ENCODE measurements around the gene RPH3AL. TPM values are rescaled to one million over a fixed set of nuclear protein-coding genes. Genes with fewer than 3 reads are reported as not detected.
A peak's percentile ranks its signal among the peaks of the same experiment; 100 is the strongest.

The RPH3AL gene
- total and polyA plus RNA-seq, 2 of the 8 experiments (the other 6 are each of a cell fraction or from before 2014, with no cell fraction given), result 5.6 to 5.8 TPM

DNA sequence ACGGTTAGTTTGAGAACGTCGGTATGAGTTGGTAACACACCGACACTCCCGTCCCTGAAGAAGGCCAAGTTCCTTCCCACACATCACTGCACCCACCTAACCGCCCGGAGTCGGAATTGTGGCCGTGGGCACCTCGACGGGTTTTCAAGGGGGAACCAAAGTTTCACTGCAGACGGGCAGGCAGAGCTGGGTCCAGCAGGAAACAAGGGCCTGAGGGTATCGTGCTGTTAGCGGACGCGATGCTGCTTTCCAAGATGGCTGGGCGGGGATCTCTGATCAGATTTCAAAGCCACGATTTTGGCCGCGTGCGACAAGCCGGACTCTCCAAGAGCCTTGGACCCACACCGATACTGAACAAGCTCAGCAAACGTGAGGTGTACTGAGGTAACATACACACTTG lies 88.8 kb downstream of the RPH3AL start:
- H2AFZ ChIP-seq (ENCODE audit: low read length), result no peak overlapping the region
- H3K79me2 ChIP-seq (ENCODE audit: control insufficient read depth in 1 of 2, insufficient read depth in 2 of 2, low read length in 2 of 2), result no peaks in the 10 kb centered on the region
- no peak overlapping the region for H2BK15ac ChIP-seq (ENCODE audit: low read length)
- H4K20me1 ChIP-seq (replicated peaks in 1 of 2; ENCODE audit: control insufficient read depth in 1 of 2, insufficient read depth in 2 of 2, low read length in 2 of 2), result no peaks in the 10 kb centered on the region
- no peak overlapping the region for H2BK20ac ChIP-seq (ENCODE audit: low read length)
- no peak overlapping the region for H2BK12ac ChIP-seq (ENCODE audit: low read depth, low read length)
- no peak overlapping the region for H3K18ac ChIP-seq (ENCODE audit: extremely low read depth, low read length)
- DNase-seq (ENCODE audit: low read depth in 1 of 2, low spot score in 2 of 2), result peak in 1 of 2 experiments; percentile 19
- H4K91ac ChIP-seq (replicated peaks; ENCODE audit: insufficient read length, low read length), result no peak overlapping the region
- no peak overlapping the region for H3K4me3 ChIP-seq (ENCODE audit: extremely low read depth in 1 of 4, insufficient read depth in 2 of 4, low read depth in 3 of 4, low read length in 4 of 4)
- POLR2A ChIA-PET (ENCODE audit: partially characterized antibody), result no interaction called here
- no peak overlapping the region for H3K4ac ChIP-seq (replicated peaks; ENCODE audit: insufficient read length, low read depth, low read length)
- H4K5ac ChIP-seq (ENCODE audit: insufficient read length, low read depth, low read length), result no peak overlapping the region
- no peak overlapping the region for H3K4me2 ChIP-seq (ENCODE audit: insufficient read depth in 1 of 2, low read depth in 2 of 2, low read length in 2 of 2)
- 93% methylated on average over 24 of the region's 24 CpGs; no CpG with 5 or more reads in 1 of the 2 experiments for WGBS, 2 experiments (ENCODE audit: extremely low coverage in 1 of 2, insufficient coverage in 1 of 2, insufficient read length in 1 of 2, insufficient replicate concordance in 2 of 2, low coverage in 1 of 2, low lambda C conversion rate in 2 of 2, missing lambda C conversion rate in 1 of 2)
- H2BK5ac ChIP-seq (ENCODE audit: low read depth, low read length), result no peak overlapping the region
- H3K27ac ChIP-seq (ENCODE audit: low read depth, low read length), result no peak overlapping the region
- H3K4me1 ChIP-seq (replicated peaks in 1 of 4; ENCODE audit: control insufficient read depth in 3 of 4, insufficient read depth in 4 of 4, low read length in 3 of 4), result peaks cover 9 to 20% (median 16%) of the 10 kb centered on the region in 4 experiments
- H3K56ac ChIP-seq (replicated peaks; ENCODE audit: insufficient read length, low read depth, low read length), result no peak overlapping the region
- no peak overlapping the region for H3K9ac ChIP-seq (replicated peaks in 1 of 4; ENCODE audit: extremely low read depth in 1 of 4, low read depth in 3 of 4, low read length in 3 of 4)
- peaks cover 0 to 7% (median 5%) of the 10 kb centered on the region in 4 experiments; a peak in 5 of 7 replicates for H3K27me3 ChIP-seq (replicated peaks in 1 of 4; ENCODE audit: control insufficient read depth in 3 of 4, extremely low read depth in 1 of 4, insufficient read depth in 3 of 4, low read length in 3 of 4)
- no peak for FAIRE-seq
- CTCF ChIA-PET (ENCODE audit: partially characterized antibody), result interaction anchor here (1.1 to 2.0 kb wide), 2 partner anchors 11 to 45 kb away, joined by 4 to 7 read pairs; no protein-coding TSS in a partner anchor
- H2AK5ac ChIP-seq (ENCODE audit: low read depth, low read length), result no peak overlapping the region
- no peaks in the 10 kb centered on the region for H3K23me2 ChIP-seq (ENCODE audit: low read depth, low read length)
- no peak overlapping the region for H3K14ac ChIP-seq (ENCODE audit: insufficient read length)
- H4K8ac ChIP-seq (ENCODE audit: extremely low read depth, insufficient read depth, low read length), result no peak overlapping the region; the same call in 1 of the 2 replicates
- no peaks in the 10 kb centered on the region for H3K36me3 ChIP-seq (ENCODE audit: control insufficient read depth in 2 of 4, insufficient read depth in 4 of 4, low read length in 3 of 4)
- no peak overlapping the region for H3K23ac ChIP-seq (ENCODE audit: insufficient read length)
- H3K79me1 ChIP-seq (ENCODE audit: low read depth, low read length), result no peaks in the 10 kb centered on the region; the same call in 1 of the 2 replicates
- TF ChIP-seq CHD2 (IDR thresholded peaks at IDR 0.05; ENCODE audit: low read length) (no peak), SP4 (IDR thresholded peaks at IDR 0.05; ENCODE audit: low read length) (no peak), HDAC2 (IDR thresholded peaks at IDR 0.05; ENCODE audit: borderline replicate concordance in 1 of 2, low read depth in 2 of 2, low read length in 2 of 2) (no peak), YY1 (IDR thresholded peaks at IDR 0.05; ENCODE audit: low read depth, low read length) (no peak), BRCA1 (IDR thresholded peaks at IDR 0.05; ENCODE audit: low read depth, low read length) (no peak), EZH2 (IDR thresholded peaks at IDR 0.05; ENCODE audit: low read depth, low read length, severe bottlenecking) (no peak), GTF2F1 (IDR thresholded peaks at IDR 0.05; ENCODE audit: borderline replicate concordance, low read depth, low read length) (no peak), CEBPB (IDR thresholded peaks at IDR 0.05; ENCODE audit: low read depth, low read length) (no peak), POLR2A (IDR thresholded peaks at IDR 0.05; ENCODE audit: control extremely low read depth in 1 of 2, low read depth in 2 of 2, low read length in 2 of 2) (no peak), SIRT6 (IDR thresholded peaks at IDR 0.05; ENCODE audit: low read length) (no peak)
- H2BK120ac ChIP-seq (replicated peaks; ENCODE audit: low read depth, low read length), result no peak overlapping the region
- peaks cover 0 to 3% of the 10 kb centered on the region in 2 experiments; a peak in 1 of 4 replicates for H3K9me3 ChIP-seq (ENCODE audit: insufficient read depth in 2 of 2, low read depth in 1 of 2, low read length in 1 of 2)

Data from H1 (cell line).